Calu3 (cell line): ENCODE results near the gene NRP2. TPM values are rescaled to one million over a fixed set of nuclear protein-coding genes. Genes with fewer than 3 reads are reported as not detected.

Source experiments
- BruUV-seq: library from RNA; stranded (reverse); fragments of 400-500 nt; replicated peaks from 2 replicates; lab custom pipeline; 2021; lab: Mats Ljungman, UMichigan
- CTCF ChIA-PET: fragments of 300-600 bp; sonication (Branson Sonifier 250); formaldehyde crosslinking; loops from one replicate; lab custom pipeline; 2022; ENCODE audit warnings: antibody characterized with exemption; lab: Charles Lee
- DNase-seq: peaks from one replicate; pipeline ENCODE4 v3.0.0; 2022
- H3K27ac Mint-ChIP-seq: one replicate; pipeline ENCODE4 v1.8.0; 2022; ENCODE audit warnings: mixed read lengths; ENCODE audit not compliant: unreplicated experiment
- H3K27me3 Mint-ChIP-seq: one replicate; pipeline ENCODE4 v1.8.0; 2022; ENCODE audit warnings: mixed read lengths; ENCODE audit not compliant: unreplicated experiment
- H3K36me3 Mint-ChIP-seq: one replicate; pipeline ENCODE4 v1.8.0; 2022; ENCODE audit warnings: mild to moderate bottlenecking, moderate library complexity, mixed read lengths; ENCODE audit not compliant: insufficient read depth, unreplicated experiment
- H3K4me1 Mint-ChIP-seq: one replicate; pipeline ENCODE4 v1.8.0; 2022; ENCODE audit warnings: mild to moderate bottlenecking, low read depth, mixed read lengths; ENCODE audit not compliant: unreplicated experiment
- H3K4me3 Mint-ChIP-seq: one replicate; pipeline ENCODE4 v1.8.0; 2022; ENCODE audit warnings: mild to moderate bottlenecking, low read depth, moderate library complexity, mixed read lengths; ENCODE audit not compliant: unreplicated experiment
- H3K9me3 Mint-ChIP-seq: one replicate; pipeline ENCODE4 v1.8.0; 2022; ENCODE audit warnings: low read depth, mixed read lengths; ENCODE audit not compliant: unreplicated experiment
- CTCF ChIP-seq: fragments of 200-600 bp; IDR thresholded peaks from one replicate; pipeline ENCODE4 v1.8.0; 2022; ENCODE audit warnings: antibody characterized with exemption; ENCODE audit not compliant: unreplicated experiment
- intact Hi-C: fragments of 100-400 bp; cut with micrococcal nuclease; formaldehyde crosslinking; loops from one replicate; pipeline ENCODE4 v1.10.0; 2022; ENCODE audit not compliant: unreplicated experiment
- total RNA-seq: library from RNA; stranded (reverse); gene quantifications from 2 replicates; pipeline ENCODE4 v1.2.3, GENCODE V29; 2022

The NRP2 gene
- total RNA-seq, 1 experiment from 2014 or later: 19.9 TPM

GRCh38 chr2:205714058-205714776 lies 31.9 kb downstream of the NRP2 start:
- CTCF ChIA-PET: no interaction called here
- BruUV-seq: no TSS peak
- DNase-seq: no peak
- Mint-ChIP-seq H3K4me3 (no peak overlapping the region), H3K36me3 (no peaks in the 10 kb centered on the region), H3K9me3 (no peaks in the 10 kb centered on the region), H3K27ac (no peak overlapping the region), H3K4me1 (no peaks in the 10 kb centered on the region), H3K27me3 (no peaks in the 10 kb centered on the region)
- intact Hi-C loops: no loop called here
- no peak for TF ChIP-seq CTCF

- Mint-ChIP-seq H3K4me1 (no peaks in the 10 kb centered on the region), H3K9me3 (no peaks in the 10 kb centered on the region)
Observed at GRCh38 chr2:205714789-205715720, 32.8 kb downstream of the NRP2 start.

GRCh38 chr2:205715831-205716525 lies 33.7 kb downstream of the NRP2 start:
- intact Hi-C loops: no loop called here
- no peak overlapping the region for H3K4me3 Mint-ChIP-seq
- no peaks in the 10 kb centered on the region for H3K4me1 Mint-ChIP-seq
- no peak overlapping the region for H3K27ac Mint-ChIP-seq
- no peak for TF ChIP-seq CTCF
- BruUV-seq: no TSS peak
- CTCF ChIA-PET: no interaction called here
- no peaks in the 10 kb centered on the region for H3K9me3 Mint-ChIP-seq
- H3K27me3 Mint-ChIP-seq: no peaks in the 10 kb centered on the region
- no peak for DNase-seq
- H3K36me3 Mint-ChIP-seq: no peaks in the 10 kb centered on the region

More at GRCh38 chr2:205714789-205715720, 32.8 kb downstream of the NRP2 start:
- Mint-ChIP-seq H3K36me3 (no peaks in the 10 kb centered on the region), H3K27ac (no peak overlapping the region), H3K27me3 (no peaks in the 10 kb centered on the region), H3K4me3 (no peak overlapping the region)
- CTCF ChIA-PET: no interaction called here
- TF ChIP-seq CTCF: no peak
- BruUV-seq: no TSS peak
- intact Hi-C loops: no loop called here
- no peak for DNase-seq

GRCh38 chr2:205717175-205717846 lies 35.0 kb downstream of the NRP2 start:
- Mint-ChIP-seq H3K27ac (no peak overlapping the region), H3K36me3 (no peaks in the 10 kb centered on the region), H3K9me3 (no peaks in the 10 kb centered on the region), H3K4me1 (no peaks in the 10 kb centered on the region), H3K27me3 (no peaks in the 10 kb centered on the region), H3K4me3 (no peak overlapping the region)
- no TSS peak for BruUV-seq
- CTCF ChIA-PET: no interaction called here
- no peak for DNase-seq
- intact Hi-C loops: no loop called here
- TF ChIP-seq CTCF: no peak
